HG03457 (cell line): ENCODE measurements around the gene LAMA1.
"Not testable (repeated sequence)": the region's sequence is repeated elsewhere in the genome, so short reads cannot be mapped to it uniquely, and the experiment has no call there.

Source experiments
- ATAC-seq: cut with Tn5 transposase; IDR thresholded peaks from one replicate; pipeline ENCODE4 v1.9.1; 2021; ENCODE audit warnings: moderate number of reproducible peaks; ENCODE audit not compliant: unreplicated experiment

LAMA1 gene, protein sequence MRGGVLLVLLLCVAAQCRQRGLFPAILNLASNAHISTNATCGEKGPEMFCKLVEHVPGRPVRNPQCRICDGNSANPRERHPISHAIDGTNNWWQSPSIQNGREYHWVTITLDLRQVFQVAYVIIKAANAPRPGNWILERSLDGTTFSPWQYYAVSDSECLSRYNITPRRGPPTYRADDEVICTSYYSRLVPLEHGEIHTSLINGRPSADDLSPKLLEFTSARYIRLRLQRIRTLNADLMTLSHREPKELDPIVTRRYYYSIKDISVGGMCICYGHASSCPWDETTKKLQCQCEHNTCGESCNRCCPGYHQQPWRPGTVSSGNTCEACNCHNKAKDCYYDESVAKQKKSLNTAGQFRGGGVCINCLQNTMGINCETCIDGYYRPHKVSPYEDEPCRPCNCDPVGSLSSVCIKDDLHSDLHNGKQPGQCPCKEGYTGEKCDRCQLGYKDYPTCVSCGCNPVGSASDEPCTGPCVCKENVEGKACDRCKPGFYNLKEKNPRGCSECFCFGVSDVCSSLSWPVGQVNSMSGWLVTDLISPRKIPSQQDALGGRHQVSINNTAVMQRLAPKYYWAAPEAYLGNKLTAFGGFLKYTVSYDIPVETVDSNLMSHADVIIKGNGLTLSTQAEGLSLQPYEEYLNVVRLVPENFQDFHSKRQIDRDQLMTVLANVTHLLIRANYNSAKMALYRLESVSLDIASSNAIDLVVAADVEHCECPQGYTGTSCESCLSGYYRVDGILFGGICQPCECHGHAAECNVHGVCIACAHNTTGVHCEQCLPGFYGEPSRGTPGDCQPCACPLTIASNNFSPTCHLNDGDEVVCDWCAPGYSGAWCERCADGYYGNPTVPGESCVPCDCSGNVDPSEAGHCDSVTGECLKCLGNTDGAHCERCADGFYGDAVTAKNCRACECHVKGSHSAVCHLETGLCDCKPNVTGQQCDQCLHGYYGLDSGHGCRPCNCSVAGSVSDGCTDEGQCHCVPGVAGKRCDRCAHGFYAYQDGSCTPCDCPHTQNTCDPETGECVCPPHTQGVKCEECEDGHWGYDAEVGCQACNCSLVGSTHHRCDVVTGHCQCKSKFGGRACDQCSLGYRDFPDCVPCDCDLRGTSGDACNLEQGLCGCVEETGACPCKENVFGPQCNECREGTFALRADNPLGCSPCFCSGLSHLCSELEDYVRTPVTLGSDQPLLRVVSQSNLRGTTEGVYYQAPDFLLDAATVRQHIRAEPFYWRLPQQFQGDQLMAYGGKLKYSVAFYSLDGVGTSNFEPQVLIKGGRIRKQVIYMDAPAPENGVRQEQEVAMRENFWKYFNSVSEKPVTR (N-terminal part only)

DNA sequence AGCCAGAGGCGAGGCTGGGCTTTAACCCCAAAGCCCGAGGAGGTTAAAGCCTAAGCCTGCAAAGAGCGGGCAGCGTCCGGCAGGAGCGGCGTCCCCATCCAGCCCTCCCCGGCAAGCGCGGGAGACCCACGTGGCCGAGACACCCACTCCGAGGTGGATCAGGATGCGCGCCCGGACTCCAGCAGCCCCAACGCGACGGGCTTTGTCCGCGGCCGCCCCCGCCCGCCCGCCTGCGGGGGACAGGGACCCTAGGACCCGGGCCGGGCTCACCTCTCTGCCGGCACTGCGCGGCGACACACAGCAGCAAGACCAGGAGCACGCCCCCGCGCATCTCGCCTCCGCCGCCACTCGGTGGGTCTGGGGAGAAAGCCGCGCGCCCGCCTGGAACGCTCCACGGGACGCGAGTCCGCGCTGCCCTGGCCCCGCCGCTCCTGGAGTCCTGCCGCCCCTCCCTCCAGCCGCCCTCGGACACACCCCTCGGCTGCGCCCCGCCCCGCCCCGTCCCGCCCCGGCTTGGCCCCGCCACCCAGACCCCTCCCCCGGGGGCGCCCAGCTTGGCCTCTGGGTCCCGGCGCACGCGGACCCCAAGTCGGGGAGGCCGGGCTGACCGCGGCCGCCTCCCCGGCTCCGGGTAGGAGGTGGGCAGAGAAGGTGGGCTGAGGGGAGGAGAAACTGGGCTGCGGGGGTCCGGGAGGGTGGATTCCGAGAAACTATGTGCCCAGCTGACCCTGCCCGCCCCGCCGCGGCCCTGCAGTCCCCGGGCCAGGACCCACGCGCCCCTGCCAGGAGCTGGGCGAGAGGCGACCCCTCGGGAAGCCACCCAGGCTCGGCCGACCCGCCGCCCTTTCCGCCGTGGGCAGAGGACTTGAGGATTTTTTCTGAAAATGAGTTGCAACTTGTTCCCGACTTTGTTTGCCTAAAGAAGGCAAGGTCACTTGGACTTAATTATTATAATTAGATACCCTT is at the start of gene LAMA1:
Gene LAMA1 (minus strand): TSS at position 408 of the 966 bp plus-strand sequence. CDS start 77 bp downstream, at position 331.
- ATAC-seq, result no peak

DNA sequence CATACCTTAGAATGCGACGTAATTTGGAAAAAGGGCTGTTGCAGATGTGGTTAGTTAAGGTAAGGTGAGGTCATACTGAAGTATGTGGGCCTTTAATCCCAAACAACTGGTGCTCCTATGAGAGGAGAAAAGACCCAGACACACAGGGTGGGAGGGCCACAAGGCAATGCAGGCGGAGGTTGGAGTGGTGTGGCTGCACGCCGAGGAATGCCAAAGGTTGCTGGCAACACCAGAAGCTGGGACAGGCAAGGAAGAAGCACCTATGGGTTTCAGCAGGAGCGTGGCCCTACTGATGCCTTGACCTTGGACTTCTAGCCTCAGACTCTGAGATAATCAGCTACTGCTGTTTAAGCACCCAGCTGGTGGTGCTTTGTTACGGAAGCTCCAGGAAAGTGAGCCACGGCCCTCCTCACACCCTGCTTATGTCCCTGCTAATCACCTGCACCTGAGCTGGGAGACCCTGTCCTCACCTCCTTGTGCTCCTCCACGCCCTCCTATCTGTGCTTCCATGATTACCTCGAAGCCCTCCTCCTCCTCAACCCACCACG is 48.3 kb upstream of the LAMA1 start:
- no peak for ATAC-seq

DNA sequence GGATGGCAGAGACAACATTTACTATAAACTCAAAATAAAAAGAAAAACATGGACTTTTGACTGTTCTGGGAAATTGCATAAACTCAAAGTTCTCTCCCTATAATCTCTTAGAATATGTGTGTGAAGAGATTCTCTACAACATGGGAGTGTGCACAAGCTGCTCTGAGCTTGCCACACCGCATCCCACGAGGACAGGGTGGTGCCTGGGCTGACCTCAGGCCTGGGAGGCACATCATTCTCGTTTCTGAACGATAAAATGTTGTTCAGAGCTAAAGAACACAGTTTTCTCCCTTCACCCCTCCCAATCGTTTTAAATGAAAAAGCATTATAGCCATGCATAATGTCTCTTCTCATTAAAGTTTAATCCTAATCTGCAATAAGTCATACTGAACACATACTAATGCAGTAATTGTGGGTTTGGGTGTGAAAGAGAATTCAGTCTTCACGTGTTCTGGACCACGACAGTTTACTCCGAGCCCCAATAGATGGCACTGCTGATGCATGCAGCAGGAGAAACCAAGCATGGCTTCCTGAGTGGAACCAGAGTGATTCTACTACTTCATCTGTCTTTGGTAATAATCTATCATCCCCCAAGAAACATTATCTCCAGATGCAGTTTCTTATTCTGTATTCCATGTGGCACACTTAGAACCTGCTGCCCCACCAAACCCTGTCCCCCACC is 46.9 kb upstream of the LAMA1 start:
- no peak for ATAC-seq

DNA sequence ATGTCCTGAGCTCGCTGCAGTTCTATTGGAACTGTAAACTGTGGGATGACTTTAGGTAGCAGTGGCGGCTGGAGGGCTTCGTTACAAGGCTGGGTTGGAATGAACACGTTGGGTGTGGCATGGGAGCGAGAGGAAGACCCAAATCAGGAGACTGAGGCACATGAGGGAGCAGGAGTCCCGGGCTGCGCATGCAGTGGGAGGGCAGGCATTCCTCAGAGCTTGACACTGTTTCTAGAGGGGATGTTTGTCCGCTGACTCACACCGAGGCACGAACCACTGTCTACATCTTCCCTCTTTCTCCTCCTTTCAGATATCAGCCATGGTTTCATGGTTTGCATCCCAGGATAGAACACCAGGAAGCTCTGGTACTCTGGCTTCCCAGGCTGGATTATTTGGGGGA is 40.6 kb upstream of the LAMA1 start:
- ATAC-seq, result no peak

DNA sequence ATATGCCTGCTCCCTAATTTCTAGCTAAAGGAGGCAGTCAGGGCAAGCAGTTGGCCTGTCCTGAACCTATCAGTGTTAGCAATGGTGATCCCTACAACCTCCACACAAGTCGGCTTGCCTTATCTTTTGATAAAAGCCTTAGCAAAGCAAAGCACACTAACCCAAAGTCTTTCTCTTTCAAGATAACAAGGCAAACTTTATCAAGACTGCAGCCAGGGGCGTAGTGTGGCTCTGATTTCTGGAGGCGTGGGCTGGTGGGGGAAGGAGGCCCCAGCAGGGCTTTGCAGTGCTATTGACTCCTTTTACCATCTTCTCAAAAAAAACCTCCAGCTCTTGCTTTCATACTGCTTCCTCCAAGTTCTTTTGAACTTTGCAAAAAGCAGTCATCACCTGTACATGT is 40.2 kb upstream of the LAMA1 start:
- no peak for ATAC-seq

DNA sequence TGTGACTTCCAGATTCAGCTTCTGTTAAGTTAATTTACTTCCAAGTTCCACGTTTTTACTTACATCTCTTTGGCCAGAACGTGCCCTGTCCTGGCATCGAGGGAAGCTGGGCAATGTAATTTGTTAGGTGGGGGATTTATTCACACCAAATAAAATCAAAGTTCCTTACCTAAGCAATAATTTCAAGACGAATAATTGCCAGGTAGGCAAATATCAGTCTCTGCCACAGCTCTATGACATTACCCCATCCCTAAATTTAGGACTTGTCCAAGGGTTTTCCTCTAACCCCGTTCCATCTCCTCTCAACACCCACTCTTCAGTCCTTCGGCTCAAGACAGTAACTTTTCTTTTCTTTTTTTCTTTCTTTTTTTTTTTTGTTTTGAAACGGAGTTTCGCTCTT is 38.3 kb upstream of the LAMA1 start:
- no peak for ATAC-seq

DNA sequence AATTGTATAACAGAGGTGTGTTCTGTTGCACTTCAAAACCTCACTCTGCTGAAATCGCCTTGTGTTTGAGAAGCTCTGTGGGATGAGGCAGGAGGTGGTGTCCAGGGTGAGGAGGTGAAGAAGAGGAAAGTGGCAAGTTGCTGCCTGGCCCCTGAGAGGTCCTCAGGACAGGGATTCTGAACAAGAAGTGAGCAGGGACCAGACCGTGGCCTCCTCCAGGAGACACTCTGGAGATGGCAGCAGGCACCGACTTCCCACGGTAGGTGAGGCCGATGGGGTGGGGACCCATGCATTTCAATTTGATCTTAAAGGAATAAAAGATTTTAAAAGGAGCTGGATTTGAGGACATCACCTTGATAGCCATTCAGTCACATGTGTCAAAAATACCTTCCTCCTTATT is 37.5 kb upstream of the LAMA1 start:
- ATAC-seq, result no peak

DNA sequence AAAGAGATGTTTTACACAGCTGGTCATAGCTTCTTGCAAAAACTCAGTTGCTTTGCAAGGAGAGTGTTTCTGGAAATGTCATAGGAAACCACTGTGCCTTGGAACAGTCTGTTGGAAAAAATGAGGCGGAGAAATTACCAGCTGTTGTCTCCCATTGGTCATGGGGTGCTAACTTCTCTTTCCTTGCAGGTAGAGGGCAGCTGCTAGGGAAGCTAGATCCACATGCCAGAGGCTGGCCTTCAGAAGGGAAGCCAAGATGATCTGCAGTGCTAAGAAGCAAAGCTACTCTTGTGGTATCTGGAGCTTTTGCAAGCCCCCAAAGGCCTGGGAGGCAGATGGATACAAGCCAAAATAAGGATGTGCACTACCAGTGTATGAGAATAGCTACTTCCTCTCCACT is 34.8 kb upstream of the LAMA1 start:
- no peak for ATAC-seq

DNA sequence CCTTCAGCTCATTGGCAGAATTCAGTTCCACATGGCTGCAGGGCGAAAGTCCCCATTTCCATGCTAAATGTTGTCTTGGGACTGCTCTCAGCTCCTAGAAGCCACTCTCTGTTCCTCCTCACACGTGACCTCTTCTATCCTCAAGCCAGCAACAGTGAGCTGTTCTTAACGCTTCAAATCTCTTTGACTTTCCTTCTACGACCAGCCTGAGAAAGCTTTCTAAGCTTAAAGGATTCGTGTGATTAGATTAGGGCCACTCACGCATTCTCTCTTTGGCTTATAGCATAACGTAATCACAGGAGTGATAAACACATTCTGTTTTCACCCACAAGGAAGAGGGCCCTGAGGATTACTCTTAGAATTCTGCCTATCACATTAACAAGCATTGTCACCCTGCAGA is 29.8 kb upstream of the LAMA1 start:
- ATAC-seq, result no peak

DNA sequence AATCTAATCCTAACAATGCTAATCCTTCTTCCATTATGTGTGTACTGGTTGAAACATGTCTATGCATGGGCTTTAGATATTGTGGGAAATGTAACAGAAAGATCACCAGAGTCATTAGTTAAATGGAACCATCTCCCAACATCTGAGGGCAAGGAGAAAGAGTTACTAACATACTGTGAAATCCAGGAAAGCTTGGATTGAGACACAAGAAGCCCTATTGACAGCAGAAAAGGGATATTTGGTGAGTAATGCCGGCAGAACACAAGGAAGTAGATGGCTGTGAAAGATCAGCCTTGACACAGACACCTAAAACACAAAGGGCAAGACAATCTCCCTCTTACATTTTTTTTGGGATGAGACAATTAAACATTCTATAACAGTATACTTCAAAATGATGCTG is 28.5 kb upstream of the LAMA1 start:
- ATAC-seq, result no peak

DNA sequence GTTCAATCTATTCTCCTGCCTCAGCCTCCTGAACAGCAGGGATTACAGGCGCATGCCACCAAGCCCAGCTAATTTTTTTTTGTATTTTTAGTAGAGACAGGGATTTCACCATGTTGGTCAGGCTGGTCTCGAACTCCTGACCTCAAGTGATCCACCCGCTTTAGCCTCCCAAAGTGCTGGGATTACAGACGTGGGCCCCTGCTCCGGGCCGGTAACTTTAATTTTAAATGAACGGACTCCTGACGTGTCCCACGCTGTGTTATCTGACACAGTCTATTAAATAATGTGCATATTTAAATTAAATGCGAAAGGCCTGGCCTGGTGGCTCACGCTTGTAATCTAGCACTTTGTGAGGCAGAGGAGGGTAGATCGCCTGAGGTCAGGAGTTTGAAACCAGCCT is 27.3 kb upstream of the LAMA1 start:
- ATAC-seq, result not testable (repeated sequence)

DNA sequence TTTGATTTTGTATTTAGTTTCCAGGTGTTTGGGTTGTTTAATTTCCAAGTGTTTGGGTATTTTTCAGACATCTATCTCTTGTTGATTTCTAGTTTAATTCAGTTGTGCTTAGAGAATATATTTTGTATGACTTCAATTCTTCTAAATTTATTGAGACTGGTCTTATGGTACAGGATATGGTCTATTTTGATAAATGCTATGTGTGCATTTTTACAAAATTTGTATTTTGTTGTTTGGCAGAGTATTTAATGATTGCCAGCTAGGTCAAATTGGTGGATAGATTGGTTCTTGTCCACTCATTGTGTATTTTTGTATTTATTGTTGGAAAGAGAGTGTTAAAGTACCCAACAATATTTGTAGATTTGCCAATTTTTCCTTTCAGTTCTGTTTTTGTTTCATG is 23.7 kb upstream of the LAMA1 start:
- no peak for ATAC-seq

DNA sequence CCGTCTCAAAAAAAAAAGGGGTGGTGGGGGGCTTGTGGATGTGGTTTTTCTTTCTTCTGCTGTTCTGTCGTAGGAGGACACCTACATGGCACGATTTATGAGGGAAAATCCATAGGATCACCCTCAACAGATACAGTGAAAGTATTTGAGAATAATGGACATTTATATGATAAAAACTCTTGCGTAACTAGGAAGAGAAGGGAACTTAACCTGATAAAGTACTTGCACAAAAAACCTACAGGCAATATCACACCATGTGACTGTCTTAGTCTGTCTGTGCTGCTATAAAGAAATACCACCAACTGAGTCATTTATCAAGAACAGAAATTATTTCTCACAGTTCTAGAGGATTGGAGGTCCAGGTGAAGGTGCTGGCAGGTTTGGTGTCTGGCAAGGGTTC is 21.8 kb upstream of the LAMA1 start:
- no peak for ATAC-seq

DNA sequence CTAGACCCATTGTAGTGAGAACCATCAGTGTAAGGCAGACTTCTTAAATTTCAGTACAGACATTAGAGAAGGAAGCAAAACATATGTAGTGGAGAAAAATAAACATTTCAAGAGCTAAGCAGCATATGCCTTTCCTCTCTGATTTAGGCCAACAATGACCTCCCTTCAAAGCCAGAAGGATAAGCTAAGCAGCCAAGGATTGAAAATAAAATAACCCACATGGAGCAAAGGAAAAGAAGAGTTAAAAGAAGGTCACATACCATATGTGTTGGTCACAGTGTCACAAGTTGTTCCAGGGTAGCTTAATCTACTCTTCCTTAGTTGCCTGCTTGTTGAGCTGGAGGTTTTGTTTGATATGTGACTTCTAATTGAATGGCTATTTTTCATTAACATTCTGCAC is 15.6 kb upstream of the LAMA1 start:
- ATAC-seq, result no peak

DNA sequence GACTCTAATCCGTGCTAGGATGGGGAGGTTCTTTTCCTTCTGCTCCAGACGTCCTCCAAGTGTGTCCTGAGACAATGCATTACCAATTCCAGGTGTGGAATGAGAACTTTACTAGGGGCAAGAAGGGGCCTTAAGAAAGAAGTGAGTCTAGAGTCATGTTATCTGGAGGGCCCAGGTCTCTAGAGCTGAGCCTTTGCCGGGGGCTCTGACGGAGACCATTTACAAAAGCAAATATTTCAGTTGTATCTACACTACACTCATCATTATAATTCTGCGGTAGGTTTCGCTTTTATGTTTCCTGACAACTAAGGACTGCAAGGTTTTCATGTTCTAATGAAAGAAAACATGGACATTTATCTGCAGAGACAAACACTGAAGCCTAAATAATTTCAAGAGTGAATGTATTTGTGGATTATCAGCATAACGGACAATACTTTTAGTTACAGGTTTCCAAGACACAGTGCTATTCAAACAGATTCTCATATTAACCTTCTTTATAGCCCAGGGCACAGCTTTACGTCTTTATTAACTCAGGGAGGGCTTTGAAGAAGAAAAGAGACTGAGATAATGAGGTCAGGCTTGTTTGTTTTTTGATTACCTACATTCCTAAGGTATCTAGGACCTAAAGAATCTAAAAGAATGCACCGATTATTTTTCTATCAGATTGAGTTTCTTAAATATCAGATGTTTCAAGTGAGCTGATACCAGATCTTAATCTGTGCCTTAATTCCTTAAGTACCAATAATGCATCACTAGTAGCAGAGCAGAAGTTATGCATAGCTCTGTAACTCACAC is 15.0 kb upstream of the LAMA1 start:
- ATAC-seq, result no peak

DNA sequence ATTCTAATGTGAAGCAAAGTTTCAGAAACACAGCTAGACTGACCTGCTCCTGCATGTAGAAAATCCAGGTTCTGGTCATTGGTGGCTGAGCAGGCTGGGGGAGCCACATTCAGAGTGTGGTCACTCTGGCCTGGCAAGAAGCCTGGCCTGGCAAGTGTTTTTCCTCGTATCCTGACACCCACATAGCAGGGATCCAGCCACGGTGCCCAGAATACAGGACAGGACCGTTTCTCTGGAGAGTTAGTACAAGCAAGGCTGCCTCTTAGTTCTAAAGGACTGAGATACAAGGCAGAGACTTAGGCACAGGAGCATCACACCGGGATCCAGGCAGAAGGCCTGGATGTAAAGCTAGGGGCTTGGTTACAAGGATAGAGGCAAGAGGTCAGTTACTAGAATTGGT is 4.8 kb upstream of the LAMA1 start:
- no peak for ATAC-seq

DNA sequence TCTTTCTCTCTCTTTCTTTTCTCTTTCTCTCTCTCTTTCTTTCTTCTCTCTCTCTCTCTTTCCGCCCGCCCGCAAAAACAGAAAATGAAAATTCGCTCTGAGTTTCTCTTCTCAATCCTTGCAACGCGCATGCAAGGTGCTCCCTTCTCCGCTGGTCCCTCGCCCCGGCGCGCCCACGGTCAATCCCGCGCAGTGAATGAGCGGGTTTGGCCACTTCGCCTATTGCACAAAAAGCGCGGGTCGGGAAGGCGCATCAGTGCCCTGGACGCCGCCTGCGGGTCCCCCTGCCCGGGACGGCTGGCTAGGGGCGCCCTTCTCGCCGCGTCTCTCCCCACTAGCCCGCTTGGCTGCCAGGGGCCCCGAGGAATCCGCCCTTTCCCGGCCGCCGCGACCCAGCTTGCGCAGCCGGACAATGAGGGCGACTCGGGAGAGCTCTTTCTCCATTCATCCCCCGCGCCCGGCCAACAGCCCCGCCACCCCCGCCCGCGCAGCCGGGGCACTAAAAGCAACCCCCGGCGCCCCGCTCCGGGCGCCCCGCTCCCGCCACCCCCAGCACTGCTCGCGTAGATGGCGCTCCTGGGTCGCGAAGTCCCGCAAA is 706 bp downstream of the LAMA1 start:
- no peak for ATAC-seq
